Left ventricle myocardium inferior (tissue), 1 donor: ENCODE results near the gene CHD1. TPM values are rescaled to one million over a fixed set of nuclear protein-coding genes. Genes with fewer than 3 reads are reported as not detected.

Experiments
- DNase-seq: peaks from one replicate; pipeline ENCODE4 v3.0.0-alpha.2; 2020
- H3K27ac ChIP-seq: fragments of 200-600 bp; replicated peaks from 2 replicates; pipeline ENCODE4 v1.8.0; 2021
- H3K27me3 ChIP-seq: fragments of 200-600 bp; 2 replicates; pipeline ENCODE4 v1.8.0; 2021; ENCODE audit warnings: low read depth
- H3K36me3 ChIP-seq: fragments of 200-600 bp; 2 replicates; pipeline ENCODE4 v1.8.0; 2021
- H3K4me1 ChIP-seq: fragments of 200-600 bp; 2 replicates; pipeline ENCODE4 v1.8.0; 2021
- H3K4me3 ChIP-seq: fragments of 200-600 bp; 2 replicates; pipeline ENCODE4 v1.8.0; 2021; ENCODE audit warnings: mild to moderate bottlenecking, moderate library complexity
- H3K9me3 ChIP-seq: fragments of 200-600 bp; replicated peaks from 2 replicates; pipeline ENCODE4 v1.8.0; 2021
- intact Hi-C: fragments of 100-400 bp; cut with micrococcal nuclease; formaldehyde crosslinking; loops from one replicate; pipeline ENCODE4 v1.11.0; 2022
- total RNA-seq: library from RNA; stranded (reverse); fragmentation: NEBNext Ultra II Directional; extraction: Animal tissue kit (Norgen Biotek cat#: 25700); gene quantifications from one replicate; pipeline ENCODE4 v1.2.1, GENCODE V29; 2021
- TF ChIP-seq, protein P1 (sequence below): fragments of 200-600 bp; IDR thresholded peaks from 2 replicates; pipeline ENCODE4 v1.8.0; 2021; ENCODE audit warnings: antibody characterized with exemption, mild to moderate bottlenecking, borderline replicate concordance
- donor health status: DM: no; HTN: yes; CAD: no; lungs with severe emphysema.

CHD1 gene
- total RNA-seq, 1 donor from 2014 or later = 11.6 TPM

GRCh38 chr5:98941131-98941883 lies 12.5 kb upstream of the CHD1 start:
- intact Hi-C loops = no loop called here
- Histone ChIP-seq H3K9me3 (no peaks in the 10 kb centered on the region), H3K4me1 (peaks cover 84% of the 10 kb centered on the region), H3K27me3 (no peaks in the 10 kb centered on the region), H3K27ac (peak overlapping the region; percentile 82), H3K36me3 (no peaks in the 10 kb centered on the region), H3K4me3 (no peak overlapping the region)
- TF ChIP-seq, protein P1, sequence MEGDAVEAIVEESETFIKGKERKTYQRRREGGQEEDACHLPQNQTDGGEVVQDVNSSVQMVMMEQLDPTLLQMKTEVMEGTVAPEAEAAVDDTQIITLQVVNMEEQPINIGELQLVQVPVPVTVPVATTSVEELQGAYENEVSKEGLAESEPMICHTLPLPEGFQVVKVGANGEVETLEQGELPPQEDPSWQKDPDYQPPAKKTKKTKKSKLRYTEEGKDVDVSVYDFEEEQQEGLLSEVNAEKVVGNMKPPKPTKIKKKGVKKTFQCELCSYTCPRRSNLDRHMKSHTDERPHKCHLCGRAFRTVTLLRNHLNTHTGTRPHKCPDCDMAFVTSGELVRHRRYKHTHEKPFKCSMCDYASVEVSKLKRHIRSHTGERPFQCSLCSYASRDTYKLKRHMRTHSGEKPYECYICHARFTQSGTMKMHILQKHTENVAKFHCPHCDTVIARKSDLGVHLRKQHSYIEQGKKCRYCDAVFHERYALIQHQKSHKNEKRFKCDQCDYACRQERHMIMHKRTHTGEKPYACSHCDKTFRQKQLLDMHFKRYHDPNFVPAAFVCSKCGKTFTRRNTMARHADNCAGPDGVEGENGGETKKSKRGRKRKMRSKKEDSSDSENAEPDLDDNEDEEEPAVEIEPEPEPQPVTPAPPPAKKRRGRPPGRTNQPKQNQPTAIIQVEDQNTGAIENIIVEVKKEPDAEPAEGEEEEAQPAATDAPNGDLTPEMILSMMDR = no peak
- DNase-seq = no peak

- no peak overlapping the region for H3K4me3 ChIP-seq
- DNase-seq = no peak
- no peaks in the 10 kb centered on the region for H3K27me3 ChIP-seq
- intact Hi-C loops = no loop called here
- H3K27ac ChIP-seq = peak overlapping the region; percentile 82
- TF ChIP-seq, protein P1 = no peak
- H3K4me1 ChIP-seq = peaks cover 84% of the 10 kb centered on the region
- H3K9me3 ChIP-seq = no peaks in the 10 kb centered on the region
- no peaks in the 10 kb centered on the region for H3K36me3 ChIP-seq
Observed at GRCh38 chr5:98940581-98940980, 11.8 kb upstream of the CHD1 start.

DNA sequence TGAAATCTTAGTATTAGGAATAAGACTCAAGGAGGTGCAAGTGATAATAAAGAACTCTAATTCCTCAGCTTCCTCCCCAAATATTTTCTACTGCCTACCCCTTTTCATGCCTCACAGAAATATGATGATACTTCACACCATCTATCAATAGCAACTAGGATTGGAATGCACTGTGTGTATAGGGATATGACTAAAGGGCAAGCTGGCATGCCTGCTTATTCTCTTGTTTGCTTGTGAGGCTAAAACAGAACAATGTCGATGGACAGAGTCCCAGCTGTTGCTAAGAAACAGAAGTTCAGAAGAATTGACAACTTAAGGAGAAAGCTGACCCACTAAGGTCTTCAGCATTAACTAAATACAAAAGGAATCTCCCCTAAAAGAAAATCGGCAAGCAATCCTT lies 9.7 kb upstream of the CHD1 start:
- no peak for DNase-seq
- Histone ChIP-seq H3K27ac (peak overlapping the region; percentile 82), H3K9me3 (no peaks in the 10 kb centered on the region), H3K4me1 (peaks cover 98% of the 10 kb centered on the region), H3K36me3 (no peaks in the 10 kb centered on the region), H3K4me3 (peak overlapping the region; percentile 12), H3K27me3 (no peaks in the 10 kb centered on the region)
- intact Hi-C loops = no loop called here
- TF ChIP-seq, protein P1 = no peak

DNA sequence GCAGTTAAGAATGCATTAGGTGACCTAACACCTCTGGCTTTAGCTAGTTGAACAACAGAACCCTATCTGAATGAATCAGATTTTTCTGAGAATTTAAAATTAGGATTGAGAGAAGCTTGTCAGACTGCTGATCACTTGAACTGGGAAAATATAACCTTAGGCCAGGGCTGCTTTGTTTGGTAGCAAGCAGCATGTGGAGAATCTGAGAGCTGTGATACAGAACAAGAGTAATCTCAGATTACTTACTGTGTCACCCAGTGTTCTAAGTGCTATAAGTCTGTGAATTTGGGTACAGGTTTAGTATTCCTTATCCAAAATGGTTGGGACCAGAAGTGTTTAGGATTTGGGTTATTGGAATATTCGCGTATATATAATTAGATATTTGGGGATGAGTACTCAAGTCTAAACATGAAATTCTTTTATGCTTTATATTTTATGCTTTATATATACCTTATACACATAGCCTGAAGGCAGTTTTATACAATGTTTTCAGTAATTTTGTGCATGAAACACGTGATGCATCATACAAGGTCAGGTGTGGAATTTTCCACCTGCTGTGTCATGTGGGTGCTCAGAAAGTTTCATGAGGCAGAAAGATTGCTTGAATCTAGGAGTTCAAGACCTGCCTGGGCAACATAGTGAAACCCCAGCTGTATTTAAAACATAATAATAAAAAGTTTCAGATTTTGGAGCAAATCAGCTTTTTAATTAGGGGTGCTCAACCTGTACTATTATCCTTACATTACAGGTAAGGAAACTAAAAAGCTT lies 8.3 kb upstream of the CHD1 start:
- H3K27ac ChIP-seq = peak overlapping the region; percentile 82
- H3K27me3 ChIP-seq = no peaks in the 10 kb centered on the region
- peaks cover 98% of the 10 kb centered on the region for H3K4me1 ChIP-seq
- H3K9me3 ChIP-seq = no peaks in the 10 kb centered on the region
- H3K4me3 ChIP-seq = no peak overlapping the region
- intact Hi-C loops = no loop called here
- TF ChIP-seq, protein P1 = no peak
- no peak for DNase-seq
- H3K36me3 ChIP-seq = peaks cover 4% of the 10 kb centered on the region

GRCh38 chr5:98935206-98935605 lies 6.4 kb upstream of the CHD1 start:
- intact Hi-C loops = no loop called here

More at GRCh38 chr5:98935206-98935605, 6.4 kb upstream of the CHD1 start:
- Histone ChIP-seq H3K27ac (peak overlapping the region; percentile 54), H3K9me3 (no peaks in the 10 kb centered on the region), H3K36me3 (peaks cover 4% of the 10 kb centered on the region), H3K4me3 (no peak overlapping the region), H3K4me1 (peaks cover 98% of the 10 kb centered on the region), H3K27me3 (no peaks in the 10 kb centered on the region)
- TF ChIP-seq, protein P1 = no peak
- no peak for DNase-seq
